ENCODE measurements around the gene ZBTB38.
A peak's percentile ranks its signal among the peaks of the same experiment; 100 is the strongest.

The ZBTB38 gene

GRCh38 chr3:141388823-141389621 is 20.7 kb downstream of the ZBTB38 start:
- no peak for DNase-seq

DNA sequence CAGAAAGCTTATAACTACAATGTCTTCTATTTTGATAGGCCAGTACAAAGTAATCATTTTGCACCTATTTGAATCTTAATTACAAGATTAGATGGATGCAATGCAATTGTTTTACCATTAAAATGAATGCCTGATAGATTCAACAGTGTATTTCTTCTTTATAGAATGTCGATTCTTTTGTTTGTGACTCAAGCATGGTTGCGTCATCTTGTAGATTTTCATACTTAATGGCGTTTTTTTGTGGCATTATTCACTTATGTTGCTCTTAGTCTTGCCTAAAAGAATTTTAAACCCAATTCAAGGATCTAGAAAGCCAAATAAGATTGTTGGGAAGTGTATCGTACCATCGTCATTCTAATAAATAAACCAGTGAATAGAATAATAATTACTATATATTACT is 21.4 kb downstream of the ZBTB38 start:
- no peak for DNase-seq

- no peak for DNase-seq
Measured at GRCh38 chr3:141390747-141391146, 22.4 kb downstream of the ZBTB38 start.

GRCh38 chr3:141391298-141391990 is 23.1 kb downstream of the ZBTB38 start:
- no peak for DNase-seq

DNA sequence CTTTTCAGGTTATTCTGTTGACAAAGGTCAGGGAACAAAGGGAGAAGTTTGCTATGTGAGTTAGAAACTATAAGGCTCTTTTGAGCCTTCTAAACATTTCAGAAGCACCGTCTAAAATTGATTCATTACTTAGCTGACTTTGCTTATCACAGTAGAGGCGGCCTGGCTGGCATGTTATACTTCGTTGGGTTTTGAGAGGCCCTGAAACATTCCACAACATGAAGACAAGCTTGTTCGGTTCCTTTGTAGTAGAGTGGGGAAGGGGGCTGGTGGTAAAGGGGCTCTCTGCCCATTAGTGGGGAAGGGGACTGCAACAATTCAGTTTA is 23.6 kb downstream of the ZBTB38 start:
- no peak for DNase-seq

- no peak for DNase-seq
Measured at GRCh38 chr3:141392416-141392815, 24.1 kb downstream of the ZBTB38 start.

DNA sequence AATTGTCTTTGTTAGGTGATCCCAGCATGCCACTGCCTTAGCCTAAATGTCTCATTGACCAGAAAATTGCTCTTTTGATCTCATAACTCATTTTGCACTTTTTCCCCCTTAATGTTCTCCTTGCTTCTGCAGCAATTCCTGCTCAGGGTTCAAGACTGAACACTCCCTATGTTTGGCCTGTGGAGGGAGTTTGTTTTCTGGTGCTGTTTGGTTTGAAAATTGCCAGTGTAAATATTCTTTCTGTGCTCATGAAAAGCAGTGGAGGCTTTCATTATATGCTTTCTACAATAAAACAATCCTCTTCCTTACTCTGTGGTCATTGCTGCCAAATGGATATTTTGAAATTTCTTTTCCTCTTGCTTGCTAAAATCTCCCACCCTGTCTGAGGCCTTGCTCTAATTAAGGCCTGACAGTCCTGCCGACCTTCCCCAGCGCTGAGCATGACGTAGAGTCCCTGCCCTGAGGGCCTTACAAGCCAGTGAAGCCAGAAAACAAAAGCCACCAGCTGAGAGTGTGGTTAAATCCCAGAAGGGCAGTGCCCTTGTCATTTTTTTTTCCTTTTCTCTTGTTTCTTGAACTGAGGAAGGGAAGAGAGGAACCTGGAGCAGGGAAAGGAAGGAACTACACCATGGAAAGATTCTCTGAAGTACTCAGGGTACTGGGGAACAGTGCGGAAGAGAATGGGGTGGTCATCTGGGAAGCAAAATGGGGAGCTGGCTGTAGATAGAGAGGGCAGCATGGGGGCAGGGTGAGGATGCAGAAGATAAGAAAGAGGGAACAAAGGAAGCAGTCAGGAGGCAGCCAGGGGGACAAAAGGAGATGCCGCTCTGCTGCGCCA is 24.8 kb downstream of the ZBTB38 start:
- DNase-seq: no peak

DNA sequence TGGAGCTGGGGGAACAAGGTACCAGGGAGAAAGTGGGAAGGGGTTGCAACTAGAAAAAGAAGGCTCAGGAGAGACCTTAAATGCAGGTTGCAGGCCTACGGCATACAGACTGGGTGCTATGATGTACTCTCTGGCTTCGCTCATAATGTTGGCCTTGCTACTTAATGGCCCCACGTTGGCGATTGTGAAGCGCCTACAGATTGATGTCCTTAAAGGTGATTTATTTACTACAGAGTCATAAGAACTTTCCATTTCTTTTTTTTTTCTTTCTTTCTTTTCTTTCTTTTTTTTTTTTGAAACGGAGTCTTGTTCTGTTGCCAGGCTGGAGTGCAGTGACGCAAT is 25.4 kb downstream of the ZBTB38 start:
- no peak for DNase-seq

DNA sequence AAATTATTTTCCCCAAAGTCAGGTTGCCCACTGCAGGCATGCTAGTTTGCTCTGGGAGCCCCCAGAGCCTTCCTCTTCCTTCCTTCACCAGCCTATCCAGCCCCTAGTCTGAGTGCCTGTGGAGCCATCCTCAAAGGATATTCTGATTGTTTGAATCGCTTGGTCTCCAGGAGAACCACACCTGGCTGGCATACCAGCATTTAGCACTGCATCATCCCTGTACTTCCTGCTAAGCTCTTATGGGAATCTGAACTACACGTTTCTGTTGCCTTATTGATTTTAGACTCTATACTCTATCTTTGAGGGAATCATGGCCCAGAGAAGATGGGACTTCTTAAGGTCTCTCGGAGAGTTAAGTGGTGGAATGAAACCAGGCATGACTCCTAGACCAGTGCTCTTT is 26.3 kb downstream of the ZBTB38 start:
- no peak for DNase-seq

GRCh38 chr3:141395005-141395589 is 26.8 kb downstream of the ZBTB38 start:
- DNase-seq: no peak

DNA sequence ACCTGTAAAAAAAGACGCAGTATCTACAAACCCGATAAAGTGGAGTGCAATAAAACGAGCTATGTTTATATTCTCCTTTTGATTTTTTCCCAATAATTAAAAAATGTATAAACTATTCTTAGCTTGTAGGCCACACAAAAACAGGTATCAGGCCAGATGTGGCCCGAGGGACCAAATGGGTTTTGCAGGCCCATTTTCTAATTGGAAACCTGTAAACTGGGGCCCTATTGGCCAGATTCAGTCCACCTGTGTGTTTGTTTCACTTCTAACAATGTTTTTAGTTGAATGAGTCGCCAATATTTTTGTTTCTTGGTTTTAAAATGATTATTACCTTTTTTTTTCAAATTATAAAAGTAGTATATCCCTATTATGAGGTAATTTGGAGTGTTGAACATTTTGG is 29.7 kb downstream of the ZBTB38 start:
- DNase-seq: no peak

DNA sequence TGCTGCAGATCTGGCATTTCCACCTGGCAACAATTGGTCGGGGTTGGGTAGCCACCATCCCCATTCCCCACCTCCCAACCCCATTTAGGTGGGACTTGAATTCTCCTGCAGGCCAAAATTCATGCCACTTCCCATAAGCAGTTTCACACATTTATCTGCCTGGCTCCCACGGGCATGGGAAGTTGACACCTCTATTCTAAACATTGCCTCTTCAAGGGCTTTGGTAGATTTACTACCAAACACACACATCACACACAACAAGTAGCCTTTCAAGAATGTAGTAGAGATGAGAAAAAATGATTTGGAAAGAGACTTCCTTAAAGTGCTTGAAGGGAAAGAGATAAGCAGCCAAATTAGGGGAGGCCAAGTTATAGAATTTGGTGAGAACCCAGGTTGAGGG is 30.9 kb downstream of the ZBTB38 start:
- no peak for DNase-seq

- no peak for DNase-seq
Measured at GRCh38 chr3:141400073-141400971, 32.0 kb downstream of the ZBTB38 start.

GRCh38 chr3:141401095-141401494 is 32.8 kb downstream of the ZBTB38 start:
- DNase-seq: no peak

- peak; percentile 20 for DNase-seq
Measured at GRCh38 chr3:141401573-141402475, 33.5 kb downstream of the ZBTB38 start.

- DNase-seq: peak; percentile 17
Measured at GRCh38 chr3:141402476-141403171, 34.3 kb downstream of the ZBTB38 start.

- DNase-seq: no peak
Measured at GRCh38 chr3:141403576-141403975, 35.3 kb downstream of the ZBTB38 start.

- DNase-seq: no peak
Measured at GRCh38 chr3:141405025-141405424, 36.7 kb downstream of the ZBTB38 start.

DNA sequence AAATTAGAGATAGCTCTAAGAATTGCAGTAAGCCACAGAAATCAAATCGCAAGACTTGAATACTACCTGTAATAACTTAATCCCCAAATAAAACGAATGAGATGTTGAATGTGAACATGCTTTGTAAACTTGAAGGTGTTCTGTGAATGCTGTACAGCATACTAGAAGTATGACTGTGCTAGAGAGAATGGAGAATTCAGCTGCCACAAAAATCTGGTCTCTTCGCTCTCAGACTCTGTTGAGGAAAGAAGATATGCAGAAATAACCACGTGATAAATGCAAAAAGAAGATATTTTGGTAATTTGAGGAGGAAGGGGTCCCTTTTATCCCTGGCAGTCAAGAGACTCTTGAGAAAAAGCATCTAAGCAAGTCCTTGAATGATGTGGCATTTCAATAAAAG is 37.3 kb downstream of the ZBTB38 start:
- DNase-seq: no peak

DNA sequence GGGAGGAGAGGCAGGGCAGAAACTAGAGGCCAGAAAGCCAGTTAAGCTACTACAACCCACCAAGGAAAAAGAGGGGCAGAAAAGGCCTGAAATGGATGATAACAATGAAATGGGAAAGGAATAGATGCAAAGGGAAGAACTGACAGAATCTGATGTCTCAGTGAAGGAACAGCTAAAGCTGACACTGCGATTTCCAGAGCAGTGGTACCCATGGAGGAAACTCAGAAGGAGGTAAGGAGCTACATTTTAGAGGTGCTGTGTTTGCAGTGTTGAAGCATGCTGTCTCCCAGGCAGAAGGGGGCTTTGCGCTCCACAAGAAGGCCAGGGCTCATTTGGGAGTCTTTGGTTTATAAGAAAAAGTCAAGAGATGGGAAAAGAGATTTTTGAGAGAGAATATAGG is 38.0 kb downstream of the ZBTB38 start:
- no peak for DNase-seq

- no peak for DNase-seq
Measured at GRCh38 chr3:141407047-141407446, 38.7 kb downstream of the ZBTB38 start.
